Activated T-cell treated with anti-CD3 and anti-CD28 coated beads for 48 hours (primary cell): Measurements from ENCODE around the gene BEX3.
"Not testable (repeated sequence)": the region's sequence is repeated elsewhere in the genome, so short reads cannot be mapped to it uniquely, and the experiment has no call there.

Source experiments
- DNase-seq: peaks from one replicate; pipeline ENCODE4 v3.0.0-alpha.2; 2020; ENCODE audit warnings: low read depth

The BEX3 gene

GRCh38 chrX:103376118-103376978, at the start of gene BEX3:
Gene BEX3 (plus strand): TSS chrX:103376538. CDS start chrX:103377522, 984 bp downstream.
- no peak for DNase-seq

DNA sequence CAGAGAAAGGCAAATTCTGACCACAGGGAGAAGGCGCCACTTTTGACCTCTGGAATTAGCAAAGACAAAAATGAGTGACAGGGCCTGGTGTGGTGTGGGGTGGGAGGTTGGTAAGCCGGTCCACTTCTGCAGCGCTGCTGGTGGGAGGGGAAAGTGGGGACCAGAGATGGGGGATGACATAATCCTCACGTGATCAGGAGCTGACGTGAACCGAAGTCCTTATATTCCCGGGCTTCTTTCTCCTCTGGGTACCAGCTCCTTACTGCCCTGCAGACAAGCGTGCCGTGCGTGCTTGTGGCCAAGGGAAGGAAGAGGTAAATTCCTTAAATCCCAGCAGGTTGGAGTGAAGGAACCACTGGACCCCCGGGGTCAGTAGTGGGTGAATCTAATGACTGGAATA, 46.3 kb upstream of the BEX3 start, which contains the start of gene TCEAL7:
Gene TCEAL7, plus strand, starts transcription at position 249 of the 400 bp plus-strand sequence. CDS start 1,165 bp downstream, outside the sequence.
- no peak for DNase-seq

- no peak for DNase-seq
These were observed 45.6 kb upstream of the BEX3 start for GRCh38 chrX:103330681-103331288.

DNA sequence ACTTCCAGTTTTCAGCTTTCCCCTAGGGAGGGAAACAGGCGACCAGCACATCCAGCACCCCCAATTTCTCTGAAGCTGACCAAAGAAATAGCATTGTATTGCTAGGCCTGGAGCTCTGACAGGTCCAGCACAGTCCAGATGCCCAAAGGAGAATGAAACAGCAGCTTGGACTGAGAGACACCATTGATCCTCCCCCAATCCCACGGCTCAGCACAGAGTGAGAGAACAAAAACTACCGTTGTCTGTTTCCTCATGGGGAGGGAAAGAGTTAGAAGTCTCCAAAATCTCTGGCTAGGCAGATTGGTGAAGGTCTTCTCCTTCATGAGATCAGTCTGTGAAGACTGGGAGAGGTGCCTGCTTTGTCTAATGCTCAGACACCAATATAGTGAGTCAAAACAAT, 37.7 kb upstream of the BEX3 start:
- DNase-seq = no peak

- DNase-seq = no peak
These were observed 33.2 kb upstream of the BEX3 start for GRCh38 chrX:103343105-103343504.

- no peak for DNase-seq
These were observed 31.7 kb upstream of the BEX3 start for GRCh38 chrX:103344606-103345005.

- DNase-seq = no peak
These were observed 28.5 kb upstream of the BEX3 start for GRCh38 chrX:103347682-103348397.

GRCh38 chrX:103356130-103356798, 20.1 kb upstream of the BEX3 start, which contains the start of gene TCEAL9:
Gene TCEAL9 (plus strand): TSS chrX:103356506. CDS start chrX:103357685, 1,179 bp downstream.
- no peak for DNase-seq

- no peak for DNase-seq
These were observed 19.5 kb upstream of the BEX3 start for GRCh38 chrX:103356858-103357257.

- no peak for DNase-seq
These were observed 18.5 kb upstream of the BEX3 start for GRCh38 chrX:103357871-103358270.

DNA sequence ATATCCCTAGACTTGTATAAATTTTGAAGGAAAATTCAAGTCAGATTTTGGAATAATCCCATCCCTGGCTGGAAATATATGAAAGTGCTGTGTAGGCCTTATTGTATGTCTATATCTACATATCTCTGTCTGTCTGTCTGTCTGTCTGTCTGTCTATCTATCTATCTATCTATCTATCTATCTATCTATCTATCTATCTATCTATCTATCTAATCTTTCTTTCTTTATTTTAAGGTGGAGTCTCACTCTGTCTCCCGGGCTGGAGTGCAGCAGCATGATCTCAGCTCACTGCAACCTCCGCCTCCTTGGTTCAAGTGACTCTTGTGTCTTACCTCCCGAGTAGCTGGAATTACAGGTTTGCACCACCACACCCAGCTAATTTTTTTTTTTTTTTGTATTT, 16.7 kb upstream of the BEX3 start:
- not testable (repeated sequence) for DNase-seq

DNA sequence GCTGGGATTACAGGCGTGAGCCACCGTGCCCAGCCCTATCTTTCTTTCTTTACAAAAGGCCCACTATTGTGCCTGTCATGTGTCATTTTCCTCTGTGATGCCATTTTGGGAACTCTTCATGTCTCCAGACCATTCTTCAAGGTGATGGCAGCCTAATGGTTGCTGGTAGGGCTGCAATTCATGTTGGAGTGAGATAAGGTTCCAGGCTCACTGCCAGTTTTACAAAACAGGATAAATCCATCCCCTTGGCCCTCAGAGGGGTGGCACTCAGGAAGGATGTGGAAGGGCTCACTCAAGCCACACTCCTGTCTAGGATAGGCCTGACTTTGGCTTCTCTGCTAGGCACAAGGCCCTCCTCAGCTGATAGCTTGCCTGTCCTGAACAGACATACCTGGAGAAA, 16.2 kb upstream of the BEX3 start:
- no peak for DNase-seq

- DNase-seq = no peak
These were observed 15.4 kb upstream of the BEX3 start for GRCh38 chrX:103360916-103361315.

- no peak for DNase-seq
These were observed 14.5 kb upstream of the BEX3 start for GRCh38 chrX:103361798-103362197.

GRCh38 chrX:103362474-103362873, 13.9 kb upstream of the BEX3 start:
- no peak for DNase-seq

GRCh38 chrX:103363046-103363445, 13.3 kb upstream of the BEX3 start:
- DNase-seq = no peak

DNA sequence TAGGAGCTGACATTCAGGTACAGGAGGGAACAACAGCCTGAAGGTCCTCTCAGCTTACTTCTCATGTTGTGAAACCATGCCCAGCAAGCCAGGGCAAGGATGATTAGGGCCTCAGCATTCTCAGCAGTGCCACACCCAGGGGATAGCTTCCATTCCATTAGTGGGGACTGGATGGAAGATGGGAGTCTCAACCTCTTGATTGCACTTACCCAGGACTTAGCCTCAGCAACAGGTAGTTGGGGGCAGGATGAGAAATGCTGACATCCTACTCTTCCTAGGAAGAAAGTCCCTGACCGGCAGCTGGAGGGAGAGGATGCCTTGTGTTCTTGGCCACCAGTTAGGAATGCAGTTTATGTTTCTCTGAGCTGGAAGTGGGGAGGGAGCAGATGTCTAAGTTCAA, 8.8 kb upstream of the BEX3 start:
- DNase-seq = no peak

DNA sequence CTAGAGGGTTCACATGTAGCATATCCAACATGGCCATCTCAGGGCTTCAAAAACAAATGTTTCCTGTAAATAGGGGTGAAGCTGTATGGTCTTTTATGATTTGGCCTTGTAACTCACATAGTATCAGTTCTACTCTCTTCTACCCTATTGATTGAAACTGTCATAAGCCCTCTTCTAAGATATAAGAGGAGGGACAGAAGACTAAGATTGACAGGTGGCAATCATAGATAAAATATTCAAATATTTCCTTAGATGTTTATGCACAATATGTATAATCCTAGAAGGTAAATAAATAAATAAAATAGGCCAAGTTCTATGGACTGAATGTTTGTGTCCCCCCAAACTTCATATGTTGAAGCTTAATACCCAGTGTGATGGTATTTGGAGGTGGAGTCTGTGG, 6.9 kb upstream of the BEX3 start:
- no peak for DNase-seq

- DNase-seq = no peak
These were observed 3.5 kb upstream of the BEX3 start for GRCh38 chrX:103372886-103373285.

DNA sequence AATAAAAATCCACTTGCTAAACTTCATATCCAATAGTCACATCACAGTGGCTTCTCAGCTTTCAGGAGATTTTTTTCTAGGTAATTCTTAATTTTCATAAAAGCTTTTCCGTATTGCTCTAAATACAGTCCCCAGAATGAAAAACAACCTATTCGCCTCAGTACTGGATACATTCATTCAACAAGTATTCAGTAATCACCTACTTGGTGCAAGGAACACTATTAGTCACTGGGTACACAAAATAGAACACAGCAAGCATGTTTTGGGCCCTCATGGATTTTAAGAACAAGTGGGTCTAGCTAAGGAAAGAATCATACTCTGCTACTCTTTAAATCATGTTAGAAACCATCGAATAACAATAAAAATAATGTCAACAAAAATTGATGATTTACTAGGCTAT, 2.8 kb upstream of the BEX3 start:
- no peak for DNase-seq

GRCh38 chrX:103376979-103377324, 614 bp downstream of the BEX3 start:
- no peak for DNase-seq

- no peak for DNase-seq
These were observed 2.7 kb downstream of the BEX3 start for GRCh38 chrX:103378990-103379389.
